ENCODE data around the gene FCER1A.

- TF ChIP-seq ZNF274 (IDR thresholded peaks at IDR 0.05; ENCODE audit: low read depth, low read length) (no peak), YY1 (IDR thresholded peaks at IDR 0.05; ENCODE audit: insufficient read depth, insufficient read length) (no peak)
Measured at GRCh38 chr1:159339536-159339935, 37.4 kb downstream of the FCER1A start.
